Skeletal muscle satellite cell (primary cell): ENCODE results near the gene BCL7C.

Experiments
- H3K27me3 ChIP-seq: 2 replicates; pipeline ENCODE4 v1.7.0; 2013; ENCODE audit warnings: low read length; ENCODE audit not compliant: control insufficient read depth, insufficient read depth
- H3K36me3 ChIP-seq: 2 replicates; pipeline ENCODE4 v1.7.0; 2013; ENCODE audit warnings: mild to moderate bottlenecking, control low read depth, low read length; ENCODE audit not compliant: insufficient read depth
- H3K4me1 ChIP-seq: 2 replicates; pipeline ENCODE4 v1.7.0; 2013; ENCODE audit warnings: low read length; ENCODE audit not compliant: control insufficient read depth, insufficient read depth
- H3K4me2 ChIP-seq: 2 replicates; pipeline ENCODE4 v1.7.0; 2013; ENCODE audit warnings: mild to moderate bottlenecking, low read length
- H3K4me3 ChIP-seq: 2 replicates; pipeline ENCODE4 v1.7.0; 2013; ENCODE audit warnings: low read length
- H3K9ac ChIP-seq: 2 replicates; pipeline ENCODE4 v1.7.0; 2013; ENCODE audit warnings: mild to moderate bottlenecking, low read depth, low read length, moderate library complexity
- H3K9me3 ChIP-seq: replicated peaks from 2 replicates; pipeline ENCODE4 v1.7.0; 2013; ENCODE audit warnings: mild to moderate bottlenecking, control low read depth, low read length

Gene BCL7C

DNA sequence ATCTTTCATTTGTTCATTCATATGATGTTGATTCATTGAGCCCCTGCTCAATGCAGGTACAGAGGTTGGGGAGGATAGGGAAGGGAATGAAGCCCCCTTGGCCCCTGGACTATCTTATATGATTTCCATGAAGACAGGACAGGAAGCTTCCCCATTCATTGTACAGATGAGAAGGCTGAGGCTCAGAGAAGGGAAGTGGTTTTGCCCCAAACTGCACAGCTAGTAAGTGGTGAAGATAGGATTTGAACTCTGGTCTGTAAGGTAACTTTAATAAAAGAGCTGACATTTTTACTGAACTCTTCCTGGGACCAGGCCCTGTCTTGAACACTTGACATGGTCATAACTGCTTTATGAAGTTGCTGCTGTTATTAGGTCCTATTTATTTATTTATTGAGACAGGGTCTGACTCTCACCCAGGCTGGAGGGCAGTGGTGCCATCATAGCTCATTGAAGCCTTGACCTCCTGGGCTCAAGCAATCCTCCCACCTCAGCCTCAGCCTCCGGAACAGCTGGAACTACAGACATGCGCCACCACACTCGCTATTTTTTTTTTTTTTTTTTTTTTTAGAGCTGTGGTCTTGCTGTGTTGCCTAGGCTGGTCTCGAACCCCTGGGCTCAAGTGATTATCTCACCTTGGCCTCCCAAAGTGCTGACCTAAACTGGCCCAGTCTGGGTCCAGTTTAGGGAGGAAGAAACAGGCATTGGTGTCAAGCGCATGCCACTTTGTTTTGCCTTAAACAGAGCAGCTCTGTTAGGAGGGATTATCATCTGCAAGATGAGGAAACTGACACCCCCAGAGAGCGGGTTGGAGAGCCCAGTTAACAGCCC lies 7.5 kb upstream of the BCL7C start:
- H3K36me3 ChIP-seq = no peaks in the 10 kb centered on the region
- H3K4me1 ChIP-seq = peaks cover 24% of the 10 kb centered on the region
- H3K4me2 ChIP-seq = peak overlapping the region; percentile 72
- peak overlapping the region; percentile 75 for H3K4me3 ChIP-seq
- no peaks in the 10 kb centered on the region for H3K27me3 ChIP-seq
- no peaks in the 10 kb centered on the region for H3K9me3 ChIP-seq
- peak overlapping the region; percentile 89 for H3K9ac ChIP-seq

- Histone ChIP-seq H3K4me2 (no peak overlapping the region), H3K9me3 (no peaks in the 10 kb centered on the region), H3K4me3 (no peak overlapping the region), H3K27me3 (no peaks in the 10 kb centered on the region), H3K9ac (no peak overlapping the region), H3K4me1 (peaks cover 32% of the 10 kb centered on the region), H3K36me3 (no peaks in the 10 kb centered on the region)
Observed at GRCh38 chr16:30900588-30900987, 6.7 kb upstream of the BCL7C start.

DNA sequence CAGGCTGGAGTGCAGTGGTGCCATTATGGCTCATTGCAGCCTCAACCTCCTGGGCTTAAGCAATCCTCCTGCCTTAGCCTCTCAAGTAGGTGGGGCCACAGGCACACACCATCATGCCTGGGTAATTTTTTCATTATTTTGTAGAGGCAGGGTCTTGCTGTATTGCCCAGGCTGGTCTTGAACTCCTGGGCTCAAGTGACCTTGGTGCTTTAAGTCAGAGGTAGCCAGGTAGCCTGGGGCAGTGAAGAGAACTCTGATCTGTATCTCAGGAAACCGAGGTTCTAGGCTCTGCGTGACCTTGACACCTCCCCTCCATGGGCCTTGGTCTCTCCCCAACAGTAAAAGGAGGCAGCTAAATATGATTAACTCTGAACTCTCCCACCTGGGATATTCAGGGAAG lies 5.9 kb upstream of the BCL7C start:
- H3K27me3 ChIP-seq = no peaks in the 10 kb centered on the region
- no peaks in the 10 kb centered on the region for H3K9me3 ChIP-seq
- H3K4me3 ChIP-seq = no peak overlapping the region
- peaks cover 39% of the 10 kb centered on the region for H3K4me1 ChIP-seq
- no peaks in the 10 kb centered on the region for H3K36me3 ChIP-seq
- H3K4me2 ChIP-seq = no peak overlapping the region
- H3K9ac ChIP-seq = no peak overlapping the region

DNA sequence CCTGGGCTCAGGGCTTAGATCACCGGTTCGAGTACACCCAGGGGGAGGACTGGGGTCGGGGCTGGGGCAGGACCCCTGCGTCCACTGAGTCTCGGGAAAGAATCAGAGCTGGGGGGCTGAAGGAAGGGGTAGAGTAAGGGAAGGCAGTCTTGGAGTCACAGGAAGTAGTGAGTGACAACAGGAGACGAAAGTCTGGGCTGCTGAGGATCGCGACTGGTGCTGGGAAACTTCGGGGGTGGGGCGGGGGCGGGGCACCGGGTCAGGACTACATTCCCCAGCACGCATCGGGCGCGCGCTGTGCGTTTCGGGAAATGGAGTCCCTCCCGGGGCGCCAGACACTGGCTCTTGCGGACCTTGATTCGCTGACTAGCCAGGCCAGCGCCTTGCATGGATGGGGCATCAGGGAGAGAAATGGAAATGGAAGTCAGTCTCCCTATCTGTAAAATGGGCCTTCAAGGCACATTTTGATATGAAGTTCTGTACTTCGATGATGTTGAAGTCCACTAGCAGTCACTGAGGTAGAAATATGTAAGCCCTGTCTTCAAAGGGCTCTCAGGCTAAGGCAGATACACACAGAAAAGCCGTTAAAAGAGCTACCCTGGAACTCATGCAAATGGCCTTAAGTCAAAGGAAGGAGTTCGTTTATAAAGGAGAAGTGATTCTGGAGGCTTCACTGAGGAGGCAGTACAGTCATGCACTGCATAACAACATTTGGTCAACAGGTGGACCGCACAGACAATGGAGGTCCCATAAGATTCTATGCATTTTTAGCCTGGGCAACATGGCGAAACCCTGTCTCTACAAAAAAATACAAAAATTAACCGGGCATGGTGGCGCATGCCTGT lies 3.2 kb upstream of the BCL7C start:
- peak overlapping the region; percentile 87 for H3K9ac ChIP-seq

GRCh38 chr16:30896261-30896888 lies 2.5 kb upstream of the BCL7C start, which contains the start of gene CTF1:
Gene CTF1 (plus strand): TSS chr16:30896614. CDS start chr16:30896644, 30 bp downstream.
- Histone ChIP-seq H3K4me2 (peak within 1 kb of the TSS; percentile 85), H3K9ac (peak within 1 kb of the TSS; percentile 87), H3K4me3 (peak within 1 kb of the TSS; percentile 71), H3K36me3 (peaks cover 4% of the 10 kb centered on the region), H3K9me3 (no peaks in the 10 kb centered on the region), H3K27me3 (no peaks in the 10 kb centered on the region), H3K4me1 (peaks cover 45% of the 10 kb centered on the region)

More for the DNA sequence above, 3.2 kb upstream of the BCL7C start:
- H3K4me1 ChIP-seq = peaks cover 51% of the 10 kb centered on the region
- no peaks in the 10 kb centered on the region for H3K36me3 ChIP-seq
- H3K4me2 ChIP-seq = peak overlapping the region; percentile 85
- no peaks in the 10 kb centered on the region for H3K27me3 ChIP-seq
- H3K4me3 ChIP-seq = peak overlapping the region; percentile 71
- no peaks in the 10 kb centered on the region for H3K9me3 ChIP-seq

GRCh38 chr16:30895627-30896260 lies 1.9 kb upstream of the BCL7C start:
- Histone ChIP-seq H3K36me3 (peaks cover 6% of the 10 kb centered on the region), H3K27me3 (no peaks in the 10 kb centered on the region), H3K4me3 (peak overlapping the region; percentile 71), H3K9me3 (no peaks in the 10 kb centered on the region), H3K4me1 (peaks cover 41% of the 10 kb centered on the region), H3K4me2 (peak overlapping the region; percentile 85), H3K9ac (peak overlapping the region; percentile 87)

- Histone ChIP-seq H3K4me1 (peaks cover 41% of the 10 kb centered on the region), H3K9me3 (no peaks in the 10 kb centered on the region), H3K4me2 (peak overlapping the region; percentile 100), H3K9ac (peak overlapping the region; percentile 97), H3K27me3 (no peaks in the 10 kb centered on the region), H3K36me3 (peaks cover 6% of the 10 kb centered on the region), H3K4me3 (peak overlapping the region; percentile 99)
Observed at GRCh38 chr16:30894540-30895368, 877 bp upstream of the BCL7C start.

GRCh38 chr16:30893417-30893743 lies 497 bp downstream of the BCL7C start:
- no peaks in the 10 kb centered on the region for H3K9me3 ChIP-seq
- peaks cover 41% of the 10 kb centered on the region for H3K4me1 ChIP-seq
- H3K9ac ChIP-seq = peak overlapping the region; percentile 97
- H3K4me3 ChIP-seq = peak overlapping the region; percentile 99
- peaks cover 16% of the 10 kb centered on the region for H3K36me3 ChIP-seq
- H3K4me2 ChIP-seq = peak overlapping the region; percentile 100
- H3K27me3 ChIP-seq = no peaks in the 10 kb centered on the region

- no peaks in the 10 kb centered on the region for H3K27me3 ChIP-seq
- peak overlapping the region; percentile 99 for H3K4me3 ChIP-seq
- peak overlapping the region; percentile 97 for H3K9ac ChIP-seq
- H3K9me3 ChIP-seq = no peaks in the 10 kb centered on the region
- peaks cover 19% of the 10 kb centered on the region for H3K36me3 ChIP-seq
- peak overlapping the region; percentile 100 for H3K4me2 ChIP-seq
- peaks cover 41% of the 10 kb centered on the region for H3K4me1 ChIP-seq
Observed at GRCh38 chr16:30892670-30893416, 1.0 kb downstream of the BCL7C start.
